Hematopoietic multipotent progenitor cell treated with erythropoietin and hydrocortisone succinate and interleukin-3 and kit ligand, for 17 days (in vitro differentiated cells): ENCODE results near the gene GVQW3.

ENCODE experiments used
- DNase-seq: peaks from one replicate; pipeline ENCODE4 v3.0.0-alpha.2; 2015; ENCODE audit warnings: low spot score

The GVQW3 gene

DNA sequence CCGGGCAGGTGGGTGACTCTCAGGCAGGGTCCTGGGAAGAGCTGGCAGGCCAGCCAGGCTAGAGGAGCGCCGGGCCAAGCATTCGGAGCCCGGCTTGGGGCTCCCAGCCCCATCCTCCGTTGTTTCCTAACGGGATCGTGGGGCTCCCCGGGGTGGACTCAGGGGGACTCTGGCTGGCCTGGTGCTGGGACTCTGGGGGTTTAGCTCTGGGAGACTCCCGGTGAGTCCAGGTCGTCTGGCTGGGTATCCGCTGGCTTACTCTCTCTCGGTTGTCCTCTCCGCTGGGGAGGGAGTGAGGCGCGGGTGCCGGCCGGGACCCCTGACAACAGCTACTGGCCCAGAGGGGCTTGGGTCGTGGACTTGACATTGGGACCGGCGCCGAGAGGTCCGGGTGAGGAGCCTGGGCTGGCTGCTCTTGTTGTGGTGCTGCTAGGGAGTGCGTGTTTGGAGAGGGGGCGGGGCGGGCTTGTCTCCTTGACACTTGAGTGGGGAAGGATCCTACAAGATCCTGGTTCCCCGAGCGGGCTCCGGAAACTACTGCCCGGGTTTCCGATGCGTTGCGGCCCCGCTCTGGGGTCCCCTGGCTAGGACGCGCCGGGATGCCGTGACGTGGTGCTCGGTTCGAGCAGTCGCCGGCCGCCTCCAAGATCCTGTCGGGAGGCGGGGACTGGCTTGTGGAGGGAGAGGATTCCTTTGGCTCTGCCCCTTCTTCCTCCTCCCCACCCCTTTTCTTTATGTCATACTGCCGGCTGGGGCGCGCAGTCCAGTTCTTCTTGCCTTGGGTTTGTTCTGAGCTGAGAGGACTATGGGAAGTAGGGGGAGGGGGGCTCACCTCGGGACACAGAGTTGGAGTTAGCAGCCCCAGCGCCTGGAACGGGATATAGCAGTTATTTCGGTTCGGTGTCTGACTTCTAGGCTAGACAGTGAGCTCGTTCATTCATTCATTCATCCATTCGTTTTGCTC lies 64.3 kb downstream of the GVQW3 start:
- peak; percentile 70 for DNase-seq

DNA sequence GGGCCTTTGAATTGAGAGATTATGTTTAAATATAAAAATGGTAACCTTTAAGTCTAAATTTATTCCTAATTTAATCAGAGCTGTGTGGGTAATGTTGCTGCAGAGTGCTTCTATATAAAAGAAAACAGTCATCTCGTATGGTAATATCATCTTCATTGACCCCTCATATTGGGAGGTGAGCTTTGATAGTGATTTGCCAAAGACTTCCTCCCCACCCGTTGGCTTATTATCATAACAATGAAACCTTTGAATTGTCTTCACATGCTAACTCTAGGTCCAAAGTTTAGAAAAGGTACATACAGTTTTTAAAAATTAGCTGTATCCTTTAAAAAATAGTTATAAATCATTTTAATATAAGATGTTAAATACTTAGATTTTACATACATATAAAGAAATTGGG lies 67.4 kb downstream of the GVQW3 start:
- DNase-seq = no peak

DNA sequence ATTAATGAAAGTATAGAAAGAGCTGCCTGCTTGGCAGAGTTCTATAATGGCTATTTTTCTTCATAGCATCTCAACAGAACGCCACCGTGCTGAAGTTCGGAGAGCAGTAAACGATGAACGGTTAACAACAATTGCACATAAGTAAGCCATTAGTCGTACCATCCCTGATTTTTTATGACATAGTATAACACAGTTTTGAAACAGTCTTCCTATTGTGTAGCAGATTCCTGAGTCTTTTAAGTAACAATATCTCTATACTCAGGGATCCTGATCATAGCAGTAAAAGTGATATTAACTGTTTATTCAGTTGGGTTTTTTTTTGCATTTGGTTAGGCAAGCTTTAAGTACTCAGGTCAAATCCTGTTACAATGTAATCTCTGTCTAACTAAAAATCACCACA lies 72.1 kb downstream of the GVQW3 start:
- DNase-seq = no peak

DNA sequence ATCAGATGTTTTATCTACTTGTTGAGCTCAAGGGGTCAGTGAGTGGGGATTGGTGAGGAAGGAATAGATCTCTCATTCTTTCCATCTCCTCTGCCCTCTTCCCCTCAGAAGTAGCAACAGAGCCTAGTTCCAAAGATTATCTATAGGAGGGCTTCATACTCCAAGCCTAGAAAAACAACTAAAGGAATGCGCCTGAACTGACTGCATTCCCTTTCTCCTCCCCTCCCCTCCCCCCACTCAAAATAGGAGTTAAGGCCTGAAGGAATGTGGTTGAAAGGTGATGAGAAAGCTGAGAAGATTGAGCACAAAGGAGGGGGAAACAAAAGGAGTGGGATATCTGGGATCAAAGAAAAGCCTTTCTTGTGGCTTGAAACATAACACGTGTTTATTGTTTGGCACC lies 74.2 kb downstream of the GVQW3 start:
- no peak for DNase-seq

- DNase-seq = no peak
These were observed 74.8 kb downstream of the GVQW3 start for GRCh38 chr11:76455931-76456330.

DNA sequence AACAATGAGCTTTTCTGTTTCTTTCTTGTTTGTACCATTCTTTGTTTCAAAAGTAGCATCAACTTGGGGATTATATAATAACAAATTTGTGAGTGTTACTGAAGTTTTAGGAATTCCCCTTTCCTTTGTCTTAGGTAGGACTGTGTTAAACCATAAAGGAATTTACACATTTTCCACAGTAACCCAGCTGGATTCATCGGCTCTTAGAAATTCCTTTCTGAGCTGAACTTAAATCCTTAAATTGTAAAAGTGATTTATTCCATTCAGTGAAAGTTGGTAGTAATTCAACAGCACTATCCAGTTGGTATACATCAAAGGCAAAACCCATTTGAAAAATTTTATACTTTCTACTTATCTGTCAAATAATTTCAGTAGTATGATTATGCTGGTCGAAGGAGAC lies 75.4 kb downstream of the GVQW3 start:
- DNase-seq = no peak
